GM21515 (cell line): ENCODE data around the gene NKX2-8.
"Not testable (repeated sequence)": the region's sequence is repeated elsewhere in the genome, so short reads cannot be mapped to it uniquely, and the experiment has no call there.

ENCODE experiments used
- ATAC-seq: cut with Tn5 transposase; IDR thresholded peaks from one replicate; pipeline ENCODE4 v1.9.1; 2021; ENCODE audit not compliant: unreplicated experiment

Gene NKX2-8

DNA sequence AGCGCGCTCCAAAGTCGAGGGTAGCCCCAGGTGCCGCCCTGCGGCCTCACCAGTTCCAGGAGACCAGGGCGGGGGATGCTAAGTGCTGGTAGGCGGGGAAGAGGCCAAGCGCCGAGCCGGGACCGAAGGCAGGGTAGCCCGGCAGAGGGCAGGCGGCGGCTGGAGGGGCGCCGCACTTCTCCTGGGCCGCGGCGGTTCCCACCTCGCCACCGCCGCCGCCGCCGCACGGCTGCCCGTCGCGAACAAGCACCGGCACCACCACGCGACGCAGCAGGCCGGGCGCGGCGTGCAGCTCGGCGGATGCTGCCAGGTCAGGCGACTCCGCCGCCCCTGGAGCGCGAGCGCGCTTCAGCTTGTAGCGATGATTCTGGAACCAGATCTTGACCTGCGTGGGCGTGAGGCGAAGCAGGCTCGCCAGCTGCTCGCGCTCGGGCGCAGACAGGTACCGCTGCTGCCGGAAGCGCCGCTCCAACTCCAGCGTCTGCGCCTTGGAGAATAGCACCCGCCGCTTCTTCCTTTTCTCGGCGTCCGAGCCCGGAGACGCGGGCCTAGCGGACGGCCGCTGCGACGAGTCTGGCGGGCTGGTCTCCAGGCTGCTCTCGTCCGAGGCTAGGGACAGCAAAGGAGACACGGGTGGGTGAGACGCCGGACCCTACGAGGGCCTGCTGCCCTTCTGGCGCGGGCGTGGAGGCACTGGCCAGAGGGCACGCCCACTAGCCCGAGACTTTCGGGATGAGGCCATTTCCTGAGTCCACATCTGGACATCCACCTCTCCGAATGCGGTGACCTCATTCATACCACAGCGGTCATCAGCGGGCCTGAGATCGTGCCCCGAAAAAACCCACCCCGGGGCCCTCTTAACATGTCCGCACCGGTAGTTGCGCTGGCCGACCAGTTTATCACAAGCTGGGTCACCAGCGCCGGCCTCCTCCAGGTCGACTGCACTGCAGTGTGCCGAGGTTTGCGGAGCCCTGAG, 1.3 kb downstream of the NKX2-8 start:
- ATAC-seq = no peak

DNA sequence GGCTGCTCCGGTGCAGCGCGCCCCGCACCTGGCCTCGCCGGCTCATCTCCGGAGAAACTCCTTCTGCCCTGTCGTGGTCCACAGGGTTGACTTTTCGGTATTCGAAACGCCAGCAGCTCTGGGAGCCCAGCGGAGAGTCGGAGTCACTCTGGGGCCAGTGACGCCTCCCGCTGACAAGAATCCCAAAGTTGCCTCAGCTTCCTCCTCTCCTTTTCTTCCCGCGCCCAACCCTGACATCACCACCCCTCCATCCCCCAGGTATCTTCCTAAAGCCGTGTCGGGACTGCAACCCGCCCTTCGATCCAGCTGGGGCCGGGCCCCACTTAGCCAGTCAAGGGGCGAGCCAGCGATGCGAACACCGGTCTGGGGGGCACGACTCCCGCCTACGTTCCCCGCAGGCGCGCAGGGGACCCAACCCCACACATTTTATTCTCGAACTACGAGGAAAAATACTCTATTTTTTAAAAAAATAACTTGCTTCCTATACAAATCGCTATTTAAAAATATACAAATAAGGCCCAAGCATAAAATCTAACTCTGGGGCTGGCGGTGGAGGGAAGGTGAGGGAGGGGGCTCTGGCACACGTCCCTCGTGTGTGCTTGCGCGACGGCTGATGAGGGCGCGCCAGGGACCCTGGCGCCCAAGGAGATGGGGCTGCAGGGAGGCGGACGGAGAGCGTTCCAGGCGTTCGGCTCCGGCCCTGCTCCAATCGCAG, 2.1 kb downstream of the NKX2-8 start:
- ATAC-seq = no peak

DNA sequence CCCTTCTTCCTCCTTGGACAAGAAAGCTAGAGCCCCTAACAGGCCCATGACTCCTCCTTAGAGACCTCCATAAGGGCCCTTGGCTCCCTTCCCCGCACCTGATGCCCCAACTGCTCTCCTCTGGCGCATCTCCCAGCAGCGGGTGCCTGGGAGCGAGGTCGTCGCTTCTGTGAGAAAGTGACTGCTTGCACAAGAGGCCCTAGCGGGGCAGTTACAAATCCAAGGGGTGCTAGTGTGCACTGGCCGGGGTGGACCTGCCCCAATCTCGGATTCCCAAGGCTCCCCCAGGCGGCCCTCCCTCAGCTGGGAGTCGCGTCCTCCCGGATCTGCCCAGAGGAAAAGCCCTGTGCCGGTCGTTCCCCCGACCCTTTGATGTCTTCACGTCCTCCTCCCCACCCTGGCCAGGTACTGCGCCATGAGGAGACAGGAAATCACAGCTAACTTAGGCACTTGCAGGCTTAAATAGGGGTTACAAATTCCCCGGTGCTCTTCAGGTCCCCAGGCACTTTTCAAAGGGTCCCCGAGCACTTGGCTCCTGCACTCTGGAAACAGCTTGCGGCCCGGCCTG, 2.8 kb downstream of the NKX2-8 start:
- no peak for ATAC-seq

DNA sequence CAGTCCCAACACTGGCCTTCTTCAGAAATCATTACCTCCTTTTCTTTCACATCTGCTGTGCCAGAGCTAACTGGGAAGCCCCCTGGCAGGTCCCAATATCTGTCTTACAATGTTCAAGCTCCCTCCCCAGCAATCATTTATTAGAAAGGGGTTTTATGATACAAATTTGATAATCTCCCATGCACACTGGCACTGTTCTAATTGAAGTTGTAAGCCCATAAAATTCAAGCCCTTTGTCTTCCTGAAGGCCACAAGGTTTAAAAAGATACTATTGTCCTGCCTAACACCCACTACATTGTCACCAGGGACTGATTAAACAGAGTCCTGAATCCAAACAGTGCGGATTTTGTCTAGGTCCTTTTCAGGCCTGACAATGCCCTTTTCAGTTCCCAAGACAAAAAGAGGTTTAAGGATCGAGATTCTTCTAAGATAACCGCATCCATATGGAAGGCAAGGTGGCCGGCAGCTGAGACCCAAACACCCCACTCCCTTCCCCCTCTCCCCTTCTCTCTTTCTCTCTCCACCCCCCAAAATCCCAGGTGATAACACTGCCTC, 3.3 kb downstream of the NKX2-8 start:
- no peak for ATAC-seq

DNA sequence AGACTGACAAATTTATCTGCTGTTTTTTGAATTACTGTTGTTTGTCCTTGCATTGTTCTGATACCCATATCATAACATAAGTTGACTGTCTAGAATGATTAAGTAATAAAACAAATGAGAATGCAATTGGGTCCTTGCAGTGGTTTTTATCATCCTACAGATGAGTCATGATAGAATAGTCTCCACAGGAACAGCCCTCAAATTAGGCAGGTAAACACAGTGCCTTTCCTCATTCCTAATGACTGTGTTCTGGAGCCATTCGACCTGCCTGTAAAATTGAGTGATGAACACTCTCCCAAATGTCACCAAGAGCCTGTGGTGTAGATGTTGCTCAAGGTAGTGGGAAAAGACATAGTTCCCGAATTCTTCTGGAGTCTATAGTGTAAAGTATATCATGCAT, 12.3 kb downstream of the NKX2-8 start:
- ATAC-seq = no peak

DNA sequence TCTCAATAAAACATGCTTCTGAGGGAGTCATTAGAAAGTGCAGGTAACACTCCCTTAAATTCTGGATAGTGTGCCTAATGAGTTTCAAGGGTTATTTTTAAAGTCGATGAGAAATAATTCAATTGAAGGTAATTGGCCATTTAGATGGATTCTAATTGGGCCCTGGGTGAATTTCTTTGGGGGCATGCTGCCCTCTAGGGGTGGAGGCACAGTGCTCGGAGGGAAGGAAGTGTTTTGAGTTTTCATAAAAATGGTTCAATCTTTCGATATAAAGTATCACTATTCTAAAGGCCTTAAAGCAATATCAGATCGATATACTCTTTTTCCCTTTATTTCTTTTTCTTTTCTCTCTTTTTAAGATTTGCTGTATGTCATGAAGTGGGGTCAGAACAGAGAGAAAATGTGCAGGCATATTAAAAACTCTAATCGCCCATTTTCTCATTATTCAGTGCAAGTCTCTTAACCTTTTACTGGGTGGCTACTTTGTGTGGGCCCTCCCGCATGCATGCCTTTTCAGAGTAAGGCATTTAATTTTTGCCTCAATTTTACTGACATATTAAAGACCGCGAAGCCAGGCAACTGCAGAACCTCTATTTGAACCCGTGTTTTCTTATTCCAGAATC, 25.5 kb downstream of the NKX2-8 start:
- ATAC-seq = no peak

DNA sequence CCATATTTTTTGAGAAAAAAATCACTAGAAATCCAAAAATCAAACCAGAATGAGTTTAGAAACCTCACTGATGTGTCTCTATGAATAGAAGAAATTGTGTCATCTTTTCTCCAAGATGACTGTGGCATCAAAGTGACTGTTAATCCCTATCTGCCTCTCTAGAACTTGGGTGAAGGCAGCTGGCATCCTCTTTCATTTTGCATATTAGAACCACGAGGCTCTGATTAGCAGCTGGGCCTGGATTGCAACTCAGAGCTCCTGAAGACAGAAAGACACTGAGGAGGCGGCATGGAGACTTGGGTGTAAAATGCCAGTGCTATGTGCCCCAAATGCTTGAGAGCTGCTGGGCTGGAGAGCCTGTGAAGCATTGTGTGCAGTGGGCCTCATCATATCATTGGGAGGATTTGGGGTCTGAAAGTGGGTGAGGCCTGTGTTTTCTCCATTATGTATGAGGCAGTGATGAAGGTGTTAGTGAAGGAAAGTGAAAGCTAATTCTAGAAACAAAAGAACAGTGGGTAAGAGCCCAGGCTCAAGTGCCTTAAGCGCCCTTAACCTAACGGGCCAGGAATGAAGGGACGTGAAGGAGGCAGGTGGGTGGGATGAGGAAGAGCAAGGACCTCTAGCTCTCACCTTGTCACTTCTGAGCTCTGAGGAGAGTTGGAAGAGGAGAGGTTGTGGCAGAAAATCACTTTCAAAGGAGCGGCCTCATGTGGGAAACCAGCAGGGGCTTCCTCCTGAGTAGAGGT, 26.2 kb downstream of the NKX2-8 start:
- no peak for ATAC-seq

DNA sequence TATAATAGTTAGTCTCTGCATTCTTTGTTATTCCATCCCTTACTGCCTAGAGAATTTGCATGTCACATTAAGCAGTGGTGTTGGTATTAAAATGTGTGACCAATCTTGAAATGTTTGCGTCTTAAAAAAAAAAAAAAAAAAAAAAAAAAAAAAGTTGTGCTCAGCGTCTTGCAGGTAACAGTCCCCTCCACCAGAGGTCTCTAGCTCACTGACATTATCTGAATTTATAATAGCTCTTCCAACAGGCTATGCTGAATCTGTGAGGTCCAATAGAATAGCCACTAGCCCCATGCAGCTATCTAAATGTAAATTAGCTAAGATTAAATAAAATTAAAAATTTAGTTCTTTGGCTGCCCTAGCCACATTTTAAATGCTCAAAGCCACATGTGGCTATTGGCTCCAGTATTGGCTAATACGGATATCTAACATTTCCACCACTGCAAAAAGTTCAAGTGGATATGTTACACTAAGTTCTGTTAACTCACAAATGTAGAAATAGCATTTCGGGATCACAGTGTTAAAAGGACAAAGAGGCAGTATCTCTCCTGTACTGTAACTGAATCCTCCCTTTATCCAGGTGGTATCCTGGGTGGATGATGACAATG, 28.7 kb downstream of the NKX2-8 start:
- ATAC-seq = no peak

DNA sequence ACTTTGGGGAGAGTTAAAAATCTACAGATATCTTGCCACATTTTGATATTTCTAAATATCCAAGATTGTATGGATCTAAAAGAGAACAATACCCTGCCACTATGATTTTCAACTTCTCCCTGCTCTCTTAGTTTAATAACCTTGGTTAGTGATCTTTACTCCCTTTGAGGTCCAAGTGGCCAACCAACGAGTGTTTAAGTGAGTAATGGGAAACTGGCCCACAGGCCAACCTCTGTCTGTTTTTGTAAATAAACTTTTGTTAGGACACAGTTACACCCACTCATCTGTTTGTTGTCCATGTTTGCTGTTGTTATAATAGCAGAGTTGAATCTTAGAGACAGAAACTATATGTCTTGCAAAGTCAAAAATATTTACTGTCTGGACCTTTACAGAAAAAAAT, 31.5 kb downstream of the NKX2-8 start:
- ATAC-seq = no peak

DNA sequence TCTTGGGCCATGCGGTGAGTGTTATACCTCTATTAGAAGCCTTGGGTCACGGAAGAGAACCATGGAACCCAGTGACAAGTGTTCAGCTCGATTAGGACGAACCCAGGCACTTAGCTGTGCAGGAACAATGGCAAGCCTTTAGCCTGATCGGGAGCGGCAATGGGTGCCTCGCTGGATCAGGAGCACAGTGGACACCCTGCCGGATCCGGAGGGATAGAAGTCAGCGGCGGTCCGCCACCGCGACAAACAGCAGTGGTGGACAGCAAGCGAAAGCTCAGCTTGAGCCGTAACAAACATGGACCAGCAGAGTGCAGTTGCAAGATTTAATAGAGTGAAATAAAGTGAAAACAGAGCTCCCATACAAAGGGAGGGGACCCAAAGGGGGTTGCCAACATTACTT, 38.1 kb downstream of the NKX2-8 start:
- ATAC-seq = not testable (repeated sequence)

DNA sequence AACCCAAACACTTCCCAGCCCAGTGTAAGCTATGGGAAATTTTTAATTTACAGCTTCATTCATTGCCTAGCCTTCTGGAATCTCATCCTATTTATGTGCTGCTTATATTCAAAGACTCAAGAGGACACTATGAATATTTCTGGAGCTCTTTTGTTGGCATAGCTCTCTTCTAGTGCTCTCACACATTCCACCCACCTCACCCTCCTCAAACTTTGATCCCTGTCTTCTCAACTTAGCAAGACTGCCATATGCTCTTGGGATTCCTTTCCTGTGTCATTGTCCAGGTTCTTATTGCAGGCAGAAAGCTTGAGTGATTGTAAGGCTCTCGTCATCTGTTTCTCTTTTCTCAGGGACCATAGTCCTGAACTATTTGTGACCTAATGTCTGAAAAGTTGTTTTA, 44.4 kb downstream of the NKX2-8 start:
- no peak for ATAC-seq
